GF-D8 (cell line): ENCODE data around the gene TET2.

Experiments used
- DNase-seq: peaks from one replicate; lab custom pipeline; 2025; lab: John Stamatoyannopoulos, UW

The TET2 gene

DNA sequence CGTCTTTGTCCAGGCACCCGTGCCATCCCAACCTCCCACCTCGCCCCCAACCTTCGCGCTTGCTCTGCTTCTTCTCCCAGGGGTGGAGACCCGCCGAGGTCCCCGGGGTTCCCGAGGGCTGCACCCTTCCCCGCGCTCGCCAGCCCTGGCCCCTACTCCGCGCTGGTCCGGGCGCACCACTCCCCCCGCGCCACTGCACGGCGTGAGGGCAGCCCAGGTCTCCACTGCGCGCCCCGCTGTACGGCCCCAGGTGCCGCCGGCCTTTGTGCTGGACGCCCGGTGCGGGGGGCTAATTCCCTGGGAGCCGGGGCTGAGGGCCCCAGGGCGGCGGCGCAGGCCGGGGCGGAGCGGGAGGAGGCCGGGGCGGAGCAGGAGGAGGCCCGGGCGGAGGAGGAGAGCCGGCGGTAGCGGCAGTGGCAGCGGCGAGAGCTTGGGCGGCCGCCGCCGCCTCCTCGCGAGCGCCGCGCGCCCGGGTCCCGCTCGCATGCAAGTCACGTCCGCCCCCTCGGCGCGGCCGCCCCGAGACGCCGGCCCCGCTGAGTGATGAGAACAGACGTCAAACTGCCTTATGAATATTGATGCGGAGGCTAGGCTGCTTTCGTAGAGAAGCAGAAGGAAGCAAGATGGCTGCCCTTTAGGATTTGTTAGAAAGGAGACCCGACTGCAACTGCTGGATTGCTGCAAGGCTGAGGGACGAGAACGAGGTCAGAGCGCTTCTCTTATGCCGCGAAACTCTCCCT lies at the start of gene TET2:
TSS of gene TET2 (plus strand) at position 601 of the 740 bp plus-strand sequence. CDS start 87,067 bp downstream, outside the sequence.
- DNase-seq: peak; percentile 72

DNA sequence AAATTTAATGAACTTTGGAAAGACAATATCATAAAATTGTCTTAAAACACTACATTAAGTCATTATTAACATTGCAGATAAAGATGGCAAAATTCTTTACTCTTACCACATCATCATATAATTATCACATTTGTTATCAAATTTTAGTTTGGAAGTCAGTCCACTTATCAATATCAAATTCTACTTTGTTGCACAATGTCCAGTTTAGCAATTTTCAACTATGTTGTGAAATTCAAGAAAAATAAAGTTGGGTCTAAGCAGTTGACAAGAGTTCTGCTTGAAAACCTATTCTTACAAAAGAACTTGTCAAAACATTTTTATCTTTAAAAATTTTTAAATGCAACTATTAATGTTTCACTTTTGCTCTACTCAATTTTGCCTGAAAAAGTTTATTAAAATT lies 44.7 kb upstream of the TET2 start:
- no peak for DNase-seq

DNA sequence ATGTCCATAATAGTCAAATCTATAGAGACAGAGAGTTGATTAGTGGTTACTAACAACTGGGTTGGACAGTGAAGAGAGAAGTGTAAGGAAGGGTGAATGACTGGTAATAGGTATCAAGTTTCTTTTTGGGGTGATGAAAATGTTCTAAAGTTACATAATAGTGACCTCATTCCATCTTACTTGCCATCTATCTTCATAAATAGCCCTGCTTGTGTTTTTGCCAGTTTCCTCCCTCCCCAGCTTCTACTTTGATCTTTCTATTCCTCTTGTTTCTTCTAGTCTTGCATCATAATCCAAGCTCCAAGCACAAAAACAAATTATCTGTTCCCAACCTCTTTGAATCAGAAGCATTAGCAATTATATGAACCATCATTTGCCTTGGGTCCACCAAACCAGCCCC lies 40.2 kb upstream of the TET2 start:
- no peak for DNase-seq

DNA sequence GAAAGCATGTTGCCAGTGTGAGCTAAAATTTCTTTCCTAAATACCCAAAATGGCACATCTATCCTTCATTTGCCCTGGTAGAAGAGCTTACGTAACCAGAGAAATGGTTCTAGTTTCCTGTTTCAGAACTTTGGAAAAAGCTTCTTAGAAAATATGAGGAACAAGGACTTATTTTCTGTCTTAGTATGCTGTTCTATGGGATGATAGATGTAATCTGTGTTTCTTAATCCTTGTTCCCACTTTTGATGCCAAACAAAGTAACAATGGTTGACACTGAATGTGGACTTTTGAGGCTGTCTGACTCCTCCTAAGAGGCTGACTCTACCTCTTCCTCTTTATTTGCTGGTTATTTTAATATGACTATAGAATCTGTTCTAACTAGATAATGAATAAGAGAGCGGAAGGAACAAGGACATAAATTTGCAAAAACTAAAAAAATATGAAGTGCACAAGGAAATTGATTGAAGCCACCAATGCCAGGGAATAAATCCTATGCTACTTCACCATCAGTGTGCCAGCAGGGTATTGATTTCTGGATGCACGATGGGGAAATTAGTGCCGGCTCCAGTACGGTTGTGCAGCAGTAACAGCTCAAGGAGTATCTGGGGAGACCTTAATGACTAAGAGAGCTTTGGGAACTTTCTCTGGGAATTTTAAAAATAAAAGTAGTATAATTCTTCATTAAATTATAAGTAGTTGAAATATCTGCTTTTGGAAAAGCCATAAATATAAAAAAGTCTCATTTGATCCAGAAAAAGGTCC lies 39.4 kb upstream of the TET2 start:
- no peak for DNase-seq

DNA sequence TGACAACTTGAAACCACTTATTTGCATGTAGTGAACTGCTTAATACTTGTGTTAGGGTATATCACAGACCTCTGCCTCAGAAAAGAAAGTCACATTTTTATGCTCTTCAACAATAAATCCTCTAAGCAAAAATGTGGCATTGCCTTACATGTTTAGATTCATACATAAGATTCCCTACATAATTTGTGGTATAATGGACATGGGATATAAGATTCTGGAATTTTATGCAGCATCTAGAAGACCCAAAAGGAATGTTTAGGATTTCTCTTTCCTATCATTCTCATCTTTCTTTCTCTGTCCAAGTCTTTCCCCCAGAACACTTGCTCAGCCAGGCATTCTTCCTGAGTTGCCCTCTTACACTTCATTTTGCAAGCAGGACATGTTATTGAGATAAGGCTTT lies 37.7 kb upstream of the TET2 start:
- no peak for DNase-seq

GRCh38 chr4:105112274-105112673 lies 34.4 kb upstream of the TET2 start:
- no peak for DNase-seq

DNA sequence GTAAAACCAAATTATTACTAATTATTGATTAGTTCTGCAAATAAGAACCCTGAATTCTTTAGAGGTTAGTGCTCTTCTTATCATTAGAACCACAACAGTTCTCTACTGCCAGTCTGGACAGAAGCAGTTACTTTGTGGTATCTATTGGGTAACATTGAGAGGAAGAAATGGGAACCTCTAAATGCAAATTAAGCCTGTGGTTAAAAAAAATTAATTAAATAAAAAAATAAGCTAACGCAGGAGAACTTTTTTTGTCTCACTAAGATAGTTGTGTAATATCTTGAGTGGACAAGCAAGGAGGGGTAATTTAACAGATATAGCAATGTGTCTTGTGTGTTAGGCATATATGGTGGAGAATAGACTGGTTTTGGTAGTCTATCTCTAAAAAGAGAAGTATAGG lies 32.9 kb upstream of the TET2 start:
- peak; percentile 95 for DNase-seq

- DNase-seq: no peak
Observed at GRCh38 chr4:105116616-105117319, 29.9 kb upstream of the TET2 start.

DNA sequence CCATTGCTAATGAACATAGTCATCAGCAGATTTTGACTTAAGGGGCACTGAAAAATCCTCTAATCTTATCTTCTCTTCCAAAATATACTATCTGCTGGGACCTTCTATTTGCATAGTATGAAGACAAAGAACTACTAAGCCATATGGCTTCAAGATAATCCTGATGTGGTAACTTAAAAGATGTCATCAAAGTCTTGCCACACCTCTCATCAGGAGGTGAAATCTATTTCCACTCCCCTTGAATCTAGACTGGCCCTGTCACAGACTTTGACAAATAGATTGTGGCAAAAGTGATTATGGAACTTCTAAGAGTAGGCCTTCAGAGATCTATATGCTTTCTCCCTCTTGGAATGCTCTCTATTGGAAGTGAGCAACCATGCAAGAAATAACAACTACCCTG lies 27.3 kb upstream of the TET2 start:
- DNase-seq: peak; percentile 35

DNA sequence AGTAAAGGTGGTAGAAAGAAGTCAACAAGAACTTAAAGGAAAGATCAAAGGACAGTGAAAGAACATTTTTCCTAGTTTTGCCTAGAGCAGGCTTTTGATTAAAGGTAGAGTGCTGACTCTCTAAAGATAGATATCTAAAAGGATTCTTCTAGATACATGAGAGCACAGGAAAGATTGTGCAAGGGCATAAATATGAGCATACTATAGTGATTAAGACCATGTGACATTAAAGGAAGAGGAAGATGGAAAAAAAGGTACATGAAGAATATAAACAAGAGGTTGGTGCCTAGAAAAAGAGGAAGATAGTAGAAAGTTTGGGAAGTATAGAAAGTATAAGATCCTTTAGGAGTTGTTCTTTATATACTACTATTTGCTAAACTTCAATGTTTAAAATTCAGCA lies 26.1 kb upstream of the TET2 start:
- peak; percentile 54 for DNase-seq

DNA sequence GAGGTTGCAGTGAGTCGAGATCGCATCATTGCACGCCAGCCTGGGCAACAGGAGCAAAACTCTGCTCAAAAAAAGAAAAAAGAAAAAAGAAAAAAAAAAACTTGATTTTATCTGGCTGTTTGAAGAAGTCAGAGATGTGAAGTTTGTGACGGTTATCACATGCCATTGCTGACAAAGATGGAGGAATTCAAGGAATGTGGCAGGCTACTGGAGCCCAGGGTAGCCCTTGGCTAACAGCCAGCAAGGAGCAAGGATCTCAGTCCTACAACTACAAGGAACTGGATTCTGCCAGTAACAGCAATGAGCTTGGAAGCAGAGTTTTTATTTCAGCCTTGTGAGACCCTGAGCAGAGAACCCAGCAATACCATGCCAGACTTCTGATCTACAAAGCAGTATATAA lies 24.3 kb upstream of the TET2 start:
- DNase-seq: no peak

DNA sequence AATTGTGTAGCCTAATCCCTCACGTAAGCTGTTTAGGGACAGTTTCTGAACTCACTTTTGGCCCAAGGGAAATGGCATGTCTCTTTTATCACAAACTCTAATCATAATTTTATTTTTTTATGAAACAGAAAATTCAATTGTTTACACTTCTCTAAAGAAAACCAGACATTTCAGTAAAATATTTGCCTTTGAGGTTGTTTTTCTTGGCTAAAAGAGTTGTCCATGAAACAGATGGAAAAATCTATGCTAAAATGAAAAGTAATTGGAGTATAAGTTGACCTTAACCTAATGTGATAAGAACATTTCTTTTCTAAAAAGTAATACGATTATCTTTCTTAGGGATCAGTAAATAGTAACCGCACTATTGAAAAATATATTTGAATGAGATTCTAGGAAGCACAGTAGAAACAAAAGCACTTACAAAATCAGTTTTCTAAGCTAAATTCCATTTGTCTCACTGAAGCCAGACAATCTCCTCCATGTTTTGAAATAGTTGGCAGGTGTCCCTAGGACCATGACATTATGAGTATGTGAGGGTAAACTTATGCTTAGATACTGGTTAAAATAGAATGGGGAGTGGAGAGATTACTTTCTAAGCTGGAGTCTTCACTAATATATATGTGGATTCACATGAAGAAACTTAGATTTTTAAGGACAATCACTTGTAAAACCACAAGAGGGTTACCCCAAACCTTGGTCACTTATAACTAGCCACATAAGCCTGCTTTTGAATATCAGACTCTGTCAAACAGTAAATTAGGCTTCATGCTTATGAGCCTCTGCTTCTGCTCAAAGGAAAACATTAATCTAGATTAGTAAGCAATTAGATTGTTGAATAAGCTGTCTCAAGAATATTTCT lies 20.1 kb upstream of the TET2 start:
- no peak for DNase-seq

GRCh38 chr4:105127170-105127445 lies 19.6 kb upstream of the TET2 start:
- no peak for DNase-seq

GRCh38 chr4:105128208-105128607 lies 18.5 kb upstream of the TET2 start:
- DNase-seq: no peak

GRCh38 chr4:105129286-105130040 lies 17.2 kb upstream of the TET2 start:
- no peak for DNase-seq

DNA sequence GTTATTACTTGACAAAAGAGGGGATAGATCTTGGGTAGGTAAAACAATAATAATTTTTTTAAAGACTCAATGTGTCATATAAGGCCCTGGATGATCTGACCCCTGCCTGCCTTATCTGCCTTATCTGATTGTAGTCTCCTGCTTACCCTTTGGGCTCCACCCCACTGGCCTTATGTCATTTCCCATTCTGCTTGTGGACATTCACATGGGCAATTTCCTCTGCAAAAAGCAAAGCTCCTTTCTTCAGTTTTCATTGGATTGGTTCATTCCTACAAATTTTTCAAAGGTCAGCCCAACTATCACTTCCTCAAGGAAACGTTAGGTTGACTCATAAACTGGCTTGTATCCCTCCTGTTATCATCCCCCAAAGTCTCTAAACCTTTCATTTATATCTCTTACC lies 15.7 kb upstream of the TET2 start:
- DNase-seq: no peak

DNA sequence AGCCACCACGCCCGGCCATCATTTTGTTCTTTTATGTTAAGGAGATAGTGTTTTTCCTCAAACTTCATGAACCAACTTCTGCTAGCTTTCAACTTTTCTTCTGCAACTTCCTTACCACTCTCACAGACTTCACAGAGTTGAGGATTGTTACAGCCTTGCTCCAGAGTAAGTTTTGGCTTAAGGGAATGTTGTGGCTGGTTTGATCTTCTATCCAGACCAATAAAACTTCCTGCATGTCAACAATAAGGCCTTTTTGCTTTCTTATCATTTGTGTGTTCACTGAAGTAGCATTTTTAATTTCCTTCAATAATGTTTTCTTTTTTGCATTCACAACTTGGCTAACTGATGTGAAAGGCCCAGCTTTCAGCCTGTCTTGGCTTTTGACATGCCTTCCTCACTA lies 12.7 kb upstream of the TET2 start:
- DNase-seq: no peak

DNA sequence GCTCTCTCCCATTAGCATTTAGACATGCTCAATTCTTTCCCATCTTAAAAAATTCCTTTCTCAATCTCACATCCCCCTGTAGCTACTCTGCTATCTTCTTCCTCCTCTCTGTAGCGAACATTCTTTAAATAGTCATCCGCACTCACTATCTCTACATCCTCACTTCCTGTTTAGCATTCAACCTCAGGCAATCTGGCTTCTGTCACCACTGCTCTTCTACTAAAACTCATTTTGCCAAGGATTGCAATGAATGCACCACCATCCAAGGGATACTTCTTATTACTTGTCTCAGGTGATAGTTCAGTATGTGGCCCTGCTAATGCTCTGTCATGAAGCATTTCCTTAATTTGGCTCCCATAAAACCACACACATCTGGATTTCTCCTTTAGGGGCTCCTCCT lies 10.9 kb upstream of the TET2 start:
- DNase-seq: peak; percentile 35

DNA sequence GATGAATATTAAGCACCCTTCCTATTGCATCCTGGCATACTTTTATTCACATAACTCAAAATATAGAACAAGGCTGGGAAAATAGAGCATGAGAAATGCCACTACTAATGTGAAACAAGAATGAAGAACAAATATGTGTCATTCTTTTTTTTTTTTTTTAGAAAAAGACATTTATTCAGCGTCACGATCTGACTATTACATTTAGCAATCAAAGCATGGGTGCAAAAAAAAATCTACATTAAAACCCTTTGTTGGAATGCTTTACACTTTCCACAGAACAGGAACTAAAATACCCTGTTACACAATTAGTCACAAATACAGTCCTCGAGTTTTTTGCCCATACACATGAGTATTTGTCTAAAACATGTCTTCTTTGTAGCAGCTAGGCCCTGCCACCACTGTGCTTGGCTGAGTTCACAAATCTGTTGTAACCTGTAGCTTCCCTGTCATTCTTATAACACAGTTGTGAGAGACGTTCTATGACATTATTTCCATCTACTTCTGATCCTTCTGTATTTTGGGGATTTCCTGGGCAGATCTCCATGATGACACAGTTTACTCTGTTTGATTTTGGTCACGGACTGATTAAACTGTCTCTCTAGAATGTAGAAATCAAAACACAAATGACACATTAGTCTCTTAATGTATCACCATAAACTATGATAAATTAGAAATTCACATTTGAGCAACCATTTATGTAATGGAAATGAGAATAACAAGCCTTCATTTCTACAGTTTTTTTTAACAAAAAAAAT lies 9.4 kb upstream of the TET2 start:
- DNase-seq: no peak

DNA sequence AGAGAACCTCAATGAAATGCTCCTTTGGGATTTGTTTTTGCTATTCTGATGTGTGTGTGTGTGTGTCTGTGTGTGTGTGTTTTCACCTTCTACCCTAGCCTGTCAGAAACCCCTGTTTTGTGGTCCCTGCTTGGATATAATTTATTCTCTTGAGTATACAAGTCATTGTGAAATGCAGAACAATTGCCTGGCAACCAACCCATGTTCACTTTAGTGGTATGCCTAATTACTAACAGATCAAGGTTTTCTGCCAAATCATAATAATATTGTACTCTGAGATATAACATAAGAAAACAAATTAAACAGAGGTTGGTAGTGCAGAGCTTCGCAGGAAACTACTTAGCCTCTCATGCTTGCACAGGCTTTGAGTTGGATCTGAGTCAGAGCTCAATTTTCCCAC lies 7.0 kb upstream of the TET2 start:
- no peak for DNase-seq
